GM04504 (cell line): ENCODE measurements around the gene INHBE.
A peak's percentile ranks its signal among the peaks of the same experiment; 100 is the strongest.

Experiments used
- DNase-seq: peaks from one replicate; pipeline ENCODE4 v3.0.0-alpha.2; 2012; ENCODE audit warnings: low read depth

The INHBE gene

DNA sequence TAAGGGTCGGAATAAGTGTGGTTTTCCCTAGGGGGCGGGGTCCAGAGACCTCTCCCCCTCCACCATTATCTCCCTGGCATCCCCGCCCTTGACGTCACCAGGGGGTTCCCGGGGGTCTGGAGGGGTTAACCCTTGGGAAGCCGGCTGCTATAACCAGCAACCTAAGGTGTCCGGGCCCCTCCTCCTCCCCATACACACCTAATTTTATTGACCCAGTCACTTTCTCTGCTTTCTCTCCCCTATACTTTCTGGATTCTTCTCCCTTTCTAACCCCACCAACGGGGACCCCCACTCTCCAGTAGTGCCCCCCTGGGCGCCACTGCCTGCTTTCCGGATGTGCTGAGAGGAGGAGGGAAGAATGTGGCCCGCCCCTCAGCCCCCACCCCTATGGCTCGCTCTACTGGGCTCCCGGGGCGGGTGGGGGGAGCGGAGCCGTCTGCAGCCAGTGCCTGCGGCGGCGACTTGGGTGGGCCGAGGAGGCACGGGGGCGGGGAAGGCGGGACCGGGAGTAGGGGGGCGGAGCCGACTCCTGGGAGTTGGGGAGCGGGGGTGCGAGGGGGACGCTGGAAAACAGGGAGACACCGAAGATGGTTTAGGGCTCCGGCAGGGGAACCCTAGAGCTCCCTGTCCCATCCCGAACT is 6.3 kb downstream of the INHBE start:
- no peak for DNase-seq

- no peak for DNase-seq
Observed at GRCh38 chr12:57461917-57462250, 6.8 kb downstream of the INHBE start.

- peak; percentile 77 for DNase-seq
Observed at GRCh38 chr12:57462251-57462911, 7.3 kb downstream of the INHBE start.

- DNase-seq: no peak
Observed at GRCh38 chr12:57462912-57463253, 7.8 kb downstream of the INHBE start.

GRCh38 chr12:57464569-57464968 is 9.5 kb downstream of the INHBE start:
- no peak for DNase-seq

DNA sequence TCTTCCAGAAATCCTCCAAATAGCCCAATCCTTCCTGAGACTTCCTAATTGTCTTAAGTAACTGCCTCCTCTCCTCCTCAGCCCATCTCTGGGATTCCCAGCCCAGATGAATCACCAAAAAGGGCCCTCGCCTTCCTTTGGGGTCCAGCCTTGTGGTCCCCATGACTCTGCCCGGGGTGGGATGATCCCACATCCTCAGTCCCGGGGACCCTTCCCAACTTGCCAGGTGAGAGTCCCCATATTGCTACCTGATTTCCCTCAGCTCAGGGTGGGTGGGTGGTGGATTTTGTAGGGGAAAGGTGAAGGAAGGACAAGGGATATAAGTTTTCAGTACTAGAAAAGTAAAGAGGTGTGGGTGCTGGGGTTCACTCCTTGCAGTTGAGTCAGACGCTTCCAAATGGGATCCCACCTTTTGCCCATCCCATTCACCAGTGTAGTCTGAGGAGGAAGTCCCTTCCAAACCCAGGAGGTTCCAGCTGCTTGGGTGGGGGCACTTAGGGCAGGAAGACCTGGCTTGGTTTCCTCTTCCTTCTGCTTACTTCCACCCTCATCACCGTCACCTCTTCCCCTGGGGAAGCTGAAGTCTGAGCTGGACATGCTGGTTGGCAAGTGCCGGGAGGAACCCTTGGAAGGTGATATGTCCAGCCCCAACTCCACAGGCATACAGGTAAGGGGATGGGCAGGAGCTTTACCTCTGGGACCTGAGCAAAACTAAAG is 10.1 kb downstream of the INHBE start:
- DNase-seq: no peak

DNA sequence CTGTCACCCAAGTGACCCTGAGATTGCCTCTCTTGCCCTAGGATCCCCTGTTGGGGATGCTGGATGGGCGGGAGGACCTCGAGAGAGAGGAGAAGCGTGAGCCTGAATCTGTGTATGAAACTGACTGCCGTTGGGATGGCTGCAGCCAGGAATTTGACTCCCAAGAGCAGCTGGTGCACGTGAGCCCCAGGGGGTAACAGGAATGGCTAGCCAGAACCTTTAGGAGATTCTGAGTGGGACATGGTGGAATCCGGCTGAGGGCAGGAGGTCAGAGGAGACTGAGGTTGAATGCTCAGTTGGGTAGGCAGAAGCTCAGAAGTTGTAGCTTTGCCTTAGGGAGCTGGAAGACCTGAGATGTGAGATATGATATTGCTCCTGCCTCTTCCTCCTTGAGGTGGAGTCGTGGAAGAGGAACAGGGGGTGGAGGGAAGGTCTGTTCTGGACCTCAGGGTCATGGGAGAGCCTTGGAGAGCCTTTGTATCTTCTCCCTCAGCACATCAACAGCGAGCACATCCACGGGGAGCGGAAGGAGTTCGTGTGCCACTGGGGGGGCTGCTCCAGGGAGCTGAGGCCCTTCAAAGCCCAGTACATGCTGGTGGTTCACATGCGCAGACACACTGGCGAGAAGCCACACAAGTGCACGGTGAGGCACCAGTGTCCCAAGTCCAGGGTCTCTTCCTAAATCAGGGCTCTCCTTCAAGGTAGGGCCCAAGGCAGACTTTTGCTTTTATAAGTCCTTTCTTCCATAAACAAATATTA is 10.8 kb downstream of the INHBE start:
- DNase-seq: no peak

- no peak for DNase-seq
Observed at GRCh38 chr12:57467212-57467874, 12.2 kb downstream of the INHBE start.

GRCh38 chr12:57467915-57468314 is 12.8 kb downstream of the INHBE start:
- DNase-seq: no peak

- DNase-seq: no peak
Observed at GRCh38 chr12:57469296-57470164, 14.4 kb downstream of the INHBE start.

DNA sequence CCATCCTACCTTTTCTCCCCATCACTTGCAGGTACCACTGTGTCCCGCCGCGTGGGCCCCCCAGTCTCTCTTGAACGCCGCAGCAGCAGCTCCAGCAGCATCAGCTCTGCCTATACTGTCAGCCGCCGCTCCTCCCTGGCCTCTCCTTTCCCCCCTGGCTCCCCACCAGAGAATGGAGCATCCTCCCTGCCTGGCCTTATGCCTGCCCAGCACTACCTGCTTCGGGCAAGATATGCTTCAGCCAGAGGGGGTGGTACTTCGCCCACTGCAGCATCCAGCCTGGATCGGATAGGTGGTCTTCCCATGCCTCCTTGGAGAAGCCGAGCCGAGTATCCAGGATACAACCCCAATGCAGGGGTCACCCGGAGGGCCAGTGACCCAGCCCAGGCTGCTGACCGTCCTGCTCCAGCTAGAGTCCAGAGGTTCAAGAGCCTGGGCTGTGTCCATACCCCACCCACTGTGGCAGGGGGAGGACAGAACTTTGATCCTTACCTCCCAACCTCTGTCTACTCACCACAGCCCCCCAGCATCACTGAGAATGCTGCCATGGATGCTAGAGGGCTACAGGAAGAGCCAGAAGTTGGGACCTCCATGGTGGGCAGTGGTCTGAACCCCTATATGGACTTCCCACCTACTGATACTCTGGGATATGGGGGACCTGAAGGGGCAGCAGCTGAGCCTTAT is 15.3 kb downstream of the INHBE start:
- no peak for DNase-seq

GRCh38 chr12:57470970-57471656 is 16.0 kb downstream of the INHBE start:
- DNase-seq: no peak

GRCh38 chr12:57471661-57472060 is 16.6 kb downstream of the INHBE start:
- DNase-seq: no peak

DNA sequence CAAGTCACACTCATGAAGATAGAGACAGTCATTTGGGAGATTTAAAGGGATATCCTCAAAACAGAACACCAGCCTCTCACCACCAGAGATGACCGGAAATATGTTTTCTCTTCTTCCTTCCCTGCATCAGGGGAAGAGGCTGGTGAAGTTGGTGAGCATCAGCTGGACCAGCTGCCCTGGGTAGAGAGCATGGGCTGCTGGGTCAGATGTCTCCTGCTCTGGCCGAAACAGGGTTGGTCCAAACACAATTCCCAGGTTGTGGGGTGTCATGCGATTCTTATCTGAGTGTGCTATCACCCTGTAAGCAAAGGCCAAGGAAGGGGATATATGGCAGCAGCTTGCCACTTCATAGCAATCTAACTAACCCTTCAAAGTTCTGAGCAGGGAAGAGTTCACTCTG is 17.3 kb downstream of the INHBE start:
- no peak for DNase-seq

DNA sequence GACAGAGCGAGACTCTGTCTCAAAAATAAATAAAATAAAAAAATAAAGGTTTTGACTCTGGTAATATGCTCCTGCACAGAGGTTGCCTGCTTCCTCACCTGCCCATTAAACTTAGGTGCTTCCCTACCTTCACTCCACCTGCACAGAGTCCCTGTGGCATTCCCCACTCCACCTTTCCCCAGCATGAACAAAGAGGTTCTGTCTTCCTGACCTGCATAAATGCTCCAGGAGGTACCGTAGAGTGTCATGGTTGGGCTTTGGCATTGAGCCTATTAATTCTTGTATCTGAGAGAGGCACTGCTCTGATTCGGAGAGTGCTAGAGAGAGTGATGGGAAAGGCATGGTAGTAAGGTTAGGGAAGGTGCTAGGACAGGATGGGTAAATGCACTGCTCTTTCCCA is 18.3 kb downstream of the INHBE start:
- DNase-seq: no peak

DNA sequence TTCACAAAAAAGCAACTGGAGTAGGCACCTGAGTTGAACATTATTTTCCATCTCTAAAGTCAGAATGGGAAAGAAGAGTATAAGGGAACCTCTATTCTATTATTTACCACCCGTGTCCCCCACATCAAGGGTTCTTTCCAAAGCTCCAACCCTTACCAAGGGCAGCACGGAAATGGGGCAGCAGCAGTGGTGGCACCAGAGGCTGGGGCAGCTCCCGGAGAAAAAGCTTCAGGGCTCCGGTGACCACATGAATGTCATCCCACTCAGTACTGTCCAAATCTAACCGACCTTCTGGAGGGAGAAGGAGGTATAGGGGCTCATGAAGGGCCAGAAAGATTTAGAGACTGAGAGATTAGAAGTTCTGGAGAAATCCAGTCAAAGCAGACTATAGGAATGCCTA is 18.8 kb downstream of the INHBE start:
- no peak for DNase-seq

DNA sequence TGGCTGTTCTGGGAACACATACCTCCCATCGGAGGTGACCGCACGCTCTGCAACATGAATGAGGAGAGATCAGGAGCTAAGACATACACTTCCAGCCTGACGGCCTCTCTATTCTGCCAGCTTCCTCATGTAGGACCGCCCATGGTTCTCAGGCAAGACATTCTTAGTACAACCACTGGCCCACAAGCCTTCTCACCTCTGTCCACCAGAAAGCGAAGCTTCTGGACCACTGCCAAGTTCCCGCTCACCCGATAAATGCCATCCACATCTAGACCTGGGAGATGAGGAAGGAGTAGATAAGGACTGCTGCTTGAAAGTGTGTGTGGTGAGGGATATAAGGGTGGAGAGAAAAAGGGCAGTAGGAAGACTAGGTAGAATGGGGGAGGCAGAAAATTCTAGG is 19.3 kb downstream of the INHBE start:
- DNase-seq: no peak

DNA sequence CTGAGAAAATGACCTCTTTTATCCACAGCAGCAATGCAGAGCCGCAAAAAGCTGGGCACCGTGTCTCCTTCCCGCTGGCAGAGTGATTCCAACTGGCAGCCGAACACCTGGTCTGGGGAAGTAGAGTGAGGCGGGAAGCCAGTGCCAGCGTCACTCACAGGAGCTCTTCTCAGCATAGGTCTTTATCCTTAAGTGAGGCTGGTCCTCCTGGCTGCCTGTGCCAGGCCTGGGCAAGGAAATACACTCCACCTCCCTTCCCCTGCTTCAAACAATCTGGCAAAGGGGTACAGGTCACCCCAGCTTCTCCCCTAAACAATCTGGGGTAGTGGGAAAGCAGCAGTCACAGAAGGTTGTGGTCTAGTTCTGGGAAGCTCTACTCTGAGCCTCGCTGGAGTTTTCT is 19.8 kb downstream of the INHBE start:
- no peak for DNase-seq

DNA sequence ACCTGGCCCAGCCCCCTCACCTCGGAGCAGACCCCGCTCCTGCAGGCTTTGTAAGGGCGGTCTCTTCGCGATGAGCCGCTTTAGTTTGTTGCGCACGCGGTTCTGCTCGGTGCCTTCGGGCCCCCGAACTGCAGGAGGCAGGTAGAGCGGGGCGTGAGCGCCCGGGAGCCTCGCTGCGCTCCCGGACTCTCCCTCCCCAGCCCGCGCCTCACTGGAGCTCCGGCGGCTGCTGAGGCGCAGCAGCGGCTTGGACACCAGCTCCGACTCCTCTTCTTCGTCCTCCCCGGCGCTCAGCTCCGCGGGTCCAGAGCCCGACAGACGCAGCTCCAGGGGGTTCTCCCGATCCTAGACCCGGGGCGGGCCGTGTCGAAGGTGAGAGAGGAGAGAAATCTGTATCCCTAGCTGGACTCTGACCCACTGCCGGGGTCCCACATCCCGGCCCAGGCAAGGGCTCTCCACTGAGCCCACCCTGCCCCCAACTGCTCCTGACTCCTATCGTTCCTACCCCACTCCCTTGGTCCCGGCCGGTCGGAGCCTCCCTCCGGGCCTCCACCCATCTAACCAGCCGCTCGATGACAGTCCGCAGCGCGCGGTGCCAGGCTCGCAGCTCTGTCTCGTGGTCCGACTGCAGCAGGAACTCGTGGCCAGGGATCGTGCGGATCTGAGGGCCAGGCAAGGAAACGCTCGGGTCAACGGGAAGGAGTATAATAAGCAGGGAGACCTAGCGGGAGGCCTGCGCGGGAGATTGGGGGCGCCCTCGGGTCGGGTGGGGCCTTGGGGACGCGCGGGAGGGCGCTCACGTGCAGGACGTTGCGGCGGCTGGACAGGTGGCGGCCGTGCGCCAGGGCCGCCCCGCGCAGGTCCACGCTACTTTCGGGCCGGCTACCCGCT is 20.4 kb downstream of the INHBE start:
- DNase-seq: no peak
